GM10248 (cell line): ENCODE measurements around the gene CPM.
"Not testable (repeated sequence)": the region's sequence is repeated elsewhere in the genome, so short reads cannot be mapped to it uniquely, and the experiment has no call there.

Source experiments
- CTCF ChIA-PET: fragments of 300-600 bp; sonication (Branson Sonifier 250); formaldehyde crosslinking; extraction: SDS; loops from one replicate; lab custom pipeline; 2021; ENCODE audit warnings: antibody characterized with exemption; lab: Yijun Ruan, JAX
- POLR2A ChIA-PET: fragments of 350-650 bp; sonication (Branson Sonifier 250); formaldehyde crosslinking; extraction: SDS; loops from one replicate; lab custom pipeline; 2020; ENCODE audit warnings: antibody characterized with exemption; lab: Yijun Ruan, JAX
- DNase-seq: peaks from one replicate; pipeline ENCODE4 v3.0.0; 2012; ENCODE audit errors: extremely low spot score
- TF ChIP-seq, protein P1 (sequence below): IDR thresholded peaks from 2 replicates; pipeline ENCODE4 v1.5.1; 2012; ENCODE audit warnings: mild to moderate bottlenecking, low read depth; ENCODE audit errors: extremely low read depth, missing control alignments, control extremely low read depth

Gene CPM

DNA sequence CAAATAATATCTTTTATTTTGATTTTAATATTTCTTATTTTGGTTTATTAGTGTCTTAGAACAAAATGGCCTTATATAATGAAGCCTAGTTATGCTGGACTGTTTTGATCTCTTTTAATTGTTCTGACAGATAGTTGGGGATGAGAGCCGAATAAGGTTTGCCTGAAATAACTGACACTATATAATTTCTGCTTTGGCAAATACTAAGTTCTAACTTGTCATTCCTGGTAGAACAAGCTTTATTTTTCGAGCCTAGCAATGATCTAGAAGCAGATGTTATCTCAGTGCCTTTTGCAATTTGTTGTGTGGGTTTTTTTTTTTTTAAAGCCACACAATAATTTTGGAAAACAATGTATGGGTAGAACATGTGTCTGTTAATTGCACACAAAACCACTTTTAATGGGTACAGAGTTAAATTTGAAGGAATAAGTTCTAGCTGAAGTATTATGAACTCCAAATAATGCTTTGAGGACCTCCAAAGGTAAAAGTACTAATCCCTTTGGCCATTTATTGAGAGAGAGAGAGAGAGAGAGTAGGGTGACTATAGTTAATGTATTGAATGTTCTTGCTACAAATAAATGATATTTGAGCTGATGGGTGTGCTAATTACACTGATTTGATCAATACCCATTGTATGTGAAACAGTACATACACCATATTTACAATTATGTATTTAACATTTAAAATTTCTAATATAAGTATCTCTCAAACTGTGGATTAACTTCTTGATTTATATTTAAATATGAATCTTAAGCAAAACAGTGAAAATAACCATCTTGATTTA, 90.0 kb downstream of the CPM start:
- ChIA-PET POLR2A (no interaction called here), CTCF (interaction anchor here (1.0 to 6.7 kb wide), 3 partner anchors 9 to 21 kb away, joined by 4 to 51 read pairs (median 4); no protein-coding TSS in a partner anchor)
- TF ChIP-seq, protein P1, sequence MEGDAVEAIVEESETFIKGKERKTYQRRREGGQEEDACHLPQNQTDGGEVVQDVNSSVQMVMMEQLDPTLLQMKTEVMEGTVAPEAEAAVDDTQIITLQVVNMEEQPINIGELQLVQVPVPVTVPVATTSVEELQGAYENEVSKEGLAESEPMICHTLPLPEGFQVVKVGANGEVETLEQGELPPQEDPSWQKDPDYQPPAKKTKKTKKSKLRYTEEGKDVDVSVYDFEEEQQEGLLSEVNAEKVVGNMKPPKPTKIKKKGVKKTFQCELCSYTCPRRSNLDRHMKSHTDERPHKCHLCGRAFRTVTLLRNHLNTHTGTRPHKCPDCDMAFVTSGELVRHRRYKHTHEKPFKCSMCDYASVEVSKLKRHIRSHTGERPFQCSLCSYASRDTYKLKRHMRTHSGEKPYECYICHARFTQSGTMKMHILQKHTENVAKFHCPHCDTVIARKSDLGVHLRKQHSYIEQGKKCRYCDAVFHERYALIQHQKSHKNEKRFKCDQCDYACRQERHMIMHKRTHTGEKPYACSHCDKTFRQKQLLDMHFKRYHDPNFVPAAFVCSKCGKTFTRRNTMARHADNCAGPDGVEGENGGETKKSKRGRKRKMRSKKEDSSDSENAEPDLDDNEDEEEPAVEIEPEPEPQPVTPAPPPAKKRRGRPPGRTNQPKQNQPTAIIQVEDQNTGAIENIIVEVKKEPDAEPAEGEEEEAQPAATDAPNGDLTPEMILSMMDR, result no peak
- DNase-seq, result no peak

DNA sequence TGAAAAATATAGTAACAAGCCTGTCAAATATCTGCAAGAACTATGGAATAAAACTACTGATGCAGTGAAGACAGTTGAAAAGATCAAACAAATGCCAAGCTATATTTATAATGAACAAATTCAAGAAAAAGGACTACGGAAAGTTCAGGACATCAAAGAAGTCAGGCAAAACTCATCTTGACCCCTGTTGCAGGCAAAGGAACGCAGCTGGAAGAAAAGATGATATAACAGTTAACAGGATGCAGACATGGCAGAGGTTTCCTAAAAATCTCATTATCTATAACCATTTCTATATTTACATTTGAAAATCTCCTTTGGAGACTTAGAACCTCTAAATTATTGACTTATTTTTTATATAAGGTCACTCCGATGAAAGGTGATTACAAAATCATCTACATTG, 90.8 kb downstream of the CPM start:
- DNase-seq, result no peak
- POLR2A ChIA-PET, result no interaction called here
- CTCF ChIA-PET, result interaction anchor here (1.2 to 6.7 kb wide), 2 partner anchors 10 to 11 kb away, joined by 4 to 51 read pairs; no protein-coding TSS in a partner anchor
- TF ChIP-seq, protein P1, result no peak

DNA sequence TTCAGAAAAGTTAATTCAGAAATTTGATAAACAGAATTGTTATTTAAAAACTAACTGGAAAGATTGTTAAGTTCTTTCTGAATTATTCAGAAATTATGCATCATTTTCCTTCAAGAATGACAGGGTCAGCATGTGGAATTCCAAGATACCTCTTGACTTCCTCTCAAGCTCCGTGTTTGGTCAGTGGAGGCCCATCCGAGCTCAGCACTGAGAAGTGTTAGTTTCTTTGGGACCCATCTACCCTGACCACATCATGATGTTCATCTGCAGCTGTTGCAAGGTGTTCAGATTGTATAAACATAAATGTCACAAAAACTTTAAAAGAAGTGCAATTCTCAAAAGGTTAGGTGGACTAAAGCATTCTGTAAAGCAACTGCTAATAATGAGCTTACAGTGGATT, 91.3 kb downstream of the CPM start:
- ChIA-PET POLR2A (no interaction called here), CTCF (interaction anchor here (1.2 to 6.7 kb wide), 2 partner anchors 10 to 11 kb away, joined by 4 to 51 read pairs; no protein-coding TSS in a partner anchor)
- TF ChIP-seq, protein P1, result no peak
- no peak for DNase-seq

DNA sequence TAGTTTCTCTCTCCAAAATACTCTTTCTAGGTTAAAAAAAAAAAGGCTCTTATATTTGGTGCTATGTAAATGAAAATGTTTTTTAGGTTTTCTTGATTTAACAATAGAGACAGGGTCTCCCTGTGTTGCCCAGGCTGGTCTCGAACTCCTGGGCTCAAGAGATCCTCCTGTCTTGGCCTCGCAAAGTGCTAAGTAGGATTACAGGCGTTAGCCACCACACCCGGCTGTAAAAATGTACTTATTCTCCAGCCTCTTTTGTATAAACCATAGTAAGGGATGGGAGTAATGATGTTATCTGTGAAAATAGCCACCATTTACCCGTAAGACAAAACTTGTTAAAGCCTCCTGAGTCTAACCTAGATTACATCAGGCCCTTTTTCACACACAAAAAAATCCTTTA, 91.8 kb downstream of the CPM start:
- POLR2A ChIA-PET, DNase-seq: not testable (repeated sequence)
- CTCF ChIA-PET, result interaction anchor here (1.2 to 6.7 kb wide), 2 partner anchors 10 to 11 kb away, joined by 4 to 51 read pairs; no protein-coding TSS in a partner anchor

DNA sequence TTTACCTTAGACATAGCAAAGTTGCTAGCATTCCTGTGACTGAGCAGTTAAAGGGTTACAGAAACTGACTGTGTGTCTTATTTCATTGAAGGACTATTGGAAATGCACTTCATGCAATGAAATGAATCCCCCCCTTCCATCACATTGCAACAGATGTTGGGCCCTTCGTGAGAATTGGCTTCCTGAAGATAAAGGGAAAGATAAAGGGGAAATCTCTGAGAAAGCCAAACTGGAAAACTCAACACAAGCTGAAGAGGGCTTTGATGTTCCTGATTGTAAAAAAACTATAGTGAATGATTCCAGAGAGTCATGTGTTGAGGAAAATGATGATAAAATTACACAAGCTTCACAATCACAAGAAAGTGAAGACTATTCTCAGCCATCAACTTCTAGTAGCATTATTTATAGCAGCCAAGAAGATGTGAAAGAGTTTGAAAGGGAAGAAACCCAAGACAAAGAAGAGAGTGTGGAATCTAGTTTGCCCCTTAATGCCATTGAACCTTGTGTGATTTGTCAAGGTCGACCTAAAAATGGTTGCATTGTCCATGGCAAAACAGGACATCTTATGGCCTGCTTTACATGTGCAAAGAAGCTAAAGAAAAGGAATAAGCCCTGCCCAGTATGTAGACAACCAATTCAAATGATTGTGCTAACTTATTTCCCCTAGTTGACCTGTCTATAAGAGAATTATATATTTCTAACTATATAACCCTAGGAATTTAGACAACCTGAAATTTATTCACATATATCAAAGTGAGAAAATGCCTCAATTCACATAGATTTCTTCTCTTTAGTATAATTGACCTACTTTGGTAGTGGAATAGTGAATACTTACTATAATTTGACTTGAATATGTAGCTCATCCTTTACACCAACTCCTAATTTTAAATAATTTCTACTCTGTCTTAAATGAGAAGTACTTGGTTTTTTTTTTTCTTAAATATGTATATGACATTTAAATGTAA, 93.5 kb downstream of the CPM start:
- ChIA-PET POLR2A (interaction anchor here (1.0 kb wide), 1 partner anchor 32 kb away, joined by 4 read pairs; the partner anchor contains the start of gene MDM2), CTCF (interaction anchor here (0.9 to 6.7 kb wide), 2 partner anchors 9 to 32 kb away, joined by 3 to 51 read pairs; no protein-coding TSS in a partner anchor)
- no peak for DNase-seq

DNA sequence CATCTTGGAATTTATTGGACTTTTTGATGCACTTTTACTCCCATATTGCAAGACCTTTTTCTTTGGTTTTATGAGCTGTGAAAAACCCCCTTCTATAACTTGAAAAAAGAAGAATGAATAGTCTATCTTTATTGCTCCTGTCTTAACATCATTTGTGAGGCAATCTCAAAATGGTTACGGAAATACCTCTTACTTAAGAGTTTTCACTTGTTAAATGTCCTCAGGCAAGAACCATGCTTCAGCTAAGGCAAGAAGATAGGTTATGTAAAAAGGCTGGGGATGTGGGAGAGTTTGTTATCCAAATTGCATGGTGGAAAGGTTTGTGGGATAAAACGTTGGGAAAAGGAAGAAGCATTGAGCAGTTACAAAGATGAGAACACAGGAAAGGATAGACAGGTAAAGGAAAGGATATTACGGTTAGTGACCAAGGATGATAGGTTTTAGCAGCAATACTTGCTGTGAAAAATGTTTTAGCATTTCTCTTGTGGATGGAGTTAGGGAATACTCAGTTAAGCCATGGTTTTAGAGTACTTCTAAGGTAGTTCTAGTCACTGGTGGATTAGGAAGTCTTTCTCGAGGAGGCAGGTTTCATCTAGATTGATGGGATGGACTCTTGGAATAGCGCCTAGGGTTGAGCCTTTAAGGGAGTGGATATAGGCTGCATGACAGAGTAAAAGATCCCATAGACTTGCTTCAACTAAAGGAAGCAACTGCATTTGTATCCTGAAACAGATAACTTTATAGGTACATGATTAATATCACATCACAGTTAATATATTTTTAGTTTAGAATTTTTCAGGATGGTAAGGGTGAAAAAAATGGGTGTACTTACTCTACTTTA, 94.7 kb downstream of the CPM start:
- DNase-seq, result no peak
- TF ChIP-seq, protein P1, result no peak
- POLR2A ChIA-PET, result no interaction called here
- CTCF ChIA-PET, result interaction anchor here (0.8 kb wide), 1 partner anchor 25 kb away, joined by 3 read pairs; no protein-coding TSS in a partner anchor

More for the DNA sequence above, 93.5 kb downstream of the CPM start:
- TF ChIP-seq, protein P1, result no peak
